NCI-H226 (cell line): ENCODE measurements around the gene TRMU.
A peak's percentile ranks its signal among the peaks of the same experiment; 100 is the strongest.

Experiments used
- DNase-seq: peaks from one replicate; pipeline ENCODE4 v3.0.0-alpha.2; 2015

The TRMU gene

GRCh38 chr22:46371623-46372226 is 36.2 kb downstream of the TRMU start:
- no peak for DNase-seq

DNA sequence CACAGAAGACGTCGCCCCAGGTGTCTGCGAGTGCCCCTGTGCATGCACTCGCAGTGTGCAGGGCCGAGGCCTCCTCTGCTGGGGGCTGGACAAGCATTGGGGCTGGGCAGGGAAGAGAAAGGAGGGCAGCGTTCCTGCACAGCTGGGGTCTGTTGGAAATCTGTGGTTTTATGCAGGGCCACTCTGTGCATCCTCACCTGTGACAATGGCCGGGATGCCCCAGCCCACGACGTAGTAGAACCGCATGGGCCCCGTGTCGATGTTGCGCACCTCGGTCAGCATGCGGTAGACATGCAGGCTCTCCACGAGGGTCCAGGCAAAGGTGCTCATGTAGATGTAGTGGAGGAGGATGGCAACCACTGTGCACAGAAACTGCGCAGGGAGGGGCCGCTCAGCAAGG is 37.2 kb downstream of the TRMU start:
- DNase-seq, result no peak

DNA sequence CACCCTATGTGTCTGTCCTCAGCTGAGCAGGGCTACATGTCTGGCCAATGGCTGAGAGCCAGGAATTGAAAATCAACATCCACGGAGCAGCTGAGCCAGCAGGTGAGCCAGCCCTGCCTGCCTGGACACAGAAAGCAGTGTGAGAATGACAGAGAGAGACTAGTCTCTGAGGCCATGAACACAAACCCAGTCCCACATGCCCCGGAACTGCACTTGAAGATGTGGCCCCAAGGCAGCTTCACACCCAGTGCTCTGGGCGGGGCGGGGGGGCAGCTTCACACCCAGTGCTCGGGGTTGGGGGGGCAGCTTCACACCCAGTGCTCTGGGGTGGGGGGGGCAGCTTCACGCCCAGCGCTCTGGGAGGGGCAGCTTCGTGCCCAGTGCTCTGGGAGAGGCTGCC is 37.6 kb downstream of the TRMU start:
- DNase-seq, result no peak

DNA sequence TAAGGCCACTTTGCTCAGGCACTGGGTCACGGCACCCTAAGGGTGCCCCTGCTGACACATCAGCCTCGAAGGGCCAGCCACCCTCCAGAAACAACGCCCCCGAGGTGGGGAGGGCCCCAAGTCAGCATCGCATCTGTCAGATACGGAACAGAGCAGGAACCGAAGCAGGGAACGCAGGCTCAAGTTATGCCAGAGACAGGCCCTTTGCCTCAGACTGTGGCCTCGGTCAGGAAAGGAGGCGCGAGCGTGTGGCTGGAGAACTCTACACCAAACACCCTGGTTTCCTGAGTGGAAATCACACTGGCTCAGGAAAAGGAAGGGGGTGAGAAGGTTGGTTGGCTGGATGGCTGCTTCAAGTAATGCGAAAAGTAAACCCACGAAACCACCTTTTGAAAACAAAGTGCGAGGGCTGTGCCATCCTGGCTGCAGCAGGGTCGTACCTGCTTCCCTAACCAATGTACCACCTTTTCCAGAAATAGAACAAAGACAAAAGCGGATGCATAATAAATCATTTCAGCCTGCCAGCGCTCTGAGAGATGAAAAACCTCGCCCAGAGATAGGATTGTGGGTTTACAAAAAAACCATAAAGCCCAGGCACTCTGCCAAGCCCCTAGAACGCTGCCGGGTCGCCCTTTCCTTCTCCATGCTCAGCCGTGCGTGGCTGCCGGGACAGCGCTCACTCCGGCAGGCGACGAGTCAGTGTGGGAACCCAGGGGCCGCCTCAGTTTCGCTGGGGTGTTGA is 38.6 kb downstream of the TRMU start:
- no peak for DNase-seq

- no peak for DNase-seq
These were observed 39.4 kb downstream of the TRMU start for GRCh38 chr22:46374663-46375474.

DNA sequence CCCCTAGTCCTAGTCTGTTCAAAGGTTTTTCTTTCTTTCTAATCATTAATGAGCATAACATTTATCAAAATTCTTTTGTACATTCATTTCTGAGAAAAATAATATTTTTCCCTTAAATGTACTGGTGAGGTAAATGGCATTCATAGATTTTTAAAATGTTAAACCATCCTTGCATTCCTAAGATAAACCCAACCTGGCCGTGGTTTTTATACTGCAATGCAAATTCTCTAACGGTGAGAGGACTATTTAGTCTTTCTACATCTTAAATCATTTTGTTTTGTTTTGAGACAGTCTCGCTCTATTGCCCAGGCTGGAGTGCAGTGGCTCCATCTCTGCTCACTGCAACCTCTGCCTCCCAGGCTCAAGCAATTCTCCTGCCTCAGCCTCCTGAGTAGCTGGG is 40.6 kb downstream of the TRMU start:
- no peak for DNase-seq

DNA sequence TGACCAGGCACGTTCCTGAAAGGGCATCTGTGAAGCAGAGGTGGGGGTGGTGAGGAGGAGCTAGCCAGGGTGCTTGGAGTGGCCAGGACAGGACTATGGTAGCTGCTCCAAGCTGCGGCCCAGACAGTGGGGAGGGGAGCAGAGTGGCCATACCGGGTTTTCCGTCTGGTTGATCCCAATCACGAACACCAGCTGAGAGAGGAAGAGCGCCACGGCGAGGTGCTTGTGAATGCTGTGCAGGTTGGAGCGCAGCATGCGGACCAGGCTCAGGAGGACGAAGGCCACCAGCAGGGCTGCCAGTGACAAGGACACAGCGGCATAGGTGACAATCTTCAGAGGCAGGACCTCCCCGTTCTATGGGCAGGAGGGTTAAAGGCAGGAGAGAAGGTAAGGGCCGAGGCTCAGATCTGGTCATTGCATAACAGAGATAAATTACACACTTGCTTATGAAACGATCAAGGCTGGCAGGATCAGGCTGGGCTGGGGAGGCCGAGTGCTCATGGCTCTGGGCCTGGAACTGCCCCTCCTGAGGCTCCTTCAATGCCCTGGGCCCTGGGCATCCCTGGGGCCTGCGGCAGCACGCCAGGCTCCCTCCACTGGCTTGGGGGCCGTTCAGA is 41.5 kb downstream of the TRMU start:
- no peak for DNase-seq

- no peak for DNase-seq
These were observed 42.3 kb downstream of the TRMU start for GRCh38 chr22:46377525-46378425.

GRCh38 chr22:46378426-46379065 is 43.0 kb downstream of the TRMU start:
- DNase-seq, result no peak

GRCh38 chr22:46379066-46379930 is 43.8 kb downstream of the TRMU start:
- no peak for DNase-seq

DNA sequence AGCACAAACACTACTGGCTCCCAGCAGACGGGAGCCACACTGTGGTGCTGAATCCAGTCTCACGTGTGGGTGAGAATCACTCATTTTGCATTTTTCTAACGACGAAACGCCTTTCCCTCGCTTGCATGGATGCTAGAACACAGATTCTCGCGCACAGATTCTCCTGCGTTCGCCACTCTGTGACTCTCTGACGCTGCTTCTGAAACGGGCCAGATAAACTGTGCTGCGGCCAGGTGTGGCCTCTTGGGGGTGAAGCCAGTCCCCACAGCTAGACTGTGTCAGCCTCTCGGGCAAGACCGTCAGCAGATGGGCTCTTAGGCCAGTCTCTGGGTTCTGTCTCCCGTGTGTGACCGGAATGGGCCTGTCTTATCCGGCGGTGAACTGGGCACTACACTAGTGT is 44.6 kb downstream of the TRMU start:
- DNase-seq, result no peak

DNA sequence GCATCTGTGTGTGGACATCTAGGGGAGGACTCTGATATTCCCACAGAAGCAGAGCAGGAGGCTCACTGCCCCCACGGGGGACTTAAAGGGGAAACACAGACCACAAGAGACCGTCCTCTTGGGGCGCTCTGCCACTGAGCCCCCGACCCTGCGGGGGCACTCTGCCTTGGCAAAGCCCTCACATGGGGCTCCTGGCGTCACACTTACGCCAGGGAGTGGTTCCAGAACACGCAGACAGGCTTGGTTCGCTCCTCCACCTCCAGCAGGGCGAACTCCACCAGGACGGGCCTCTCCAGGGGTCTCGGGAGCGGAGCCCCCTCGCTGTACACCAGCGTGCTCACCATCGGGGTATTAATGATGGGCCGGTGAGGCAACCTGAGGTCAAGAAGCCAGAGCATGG is 45.1 kb downstream of the TRMU start:
- DNase-seq, result no peak

GRCh38 chr22:46381142-46381541 is 45.6 kb downstream of the TRMU start:
- peak; percentile 28 for DNase-seq

DNA sequence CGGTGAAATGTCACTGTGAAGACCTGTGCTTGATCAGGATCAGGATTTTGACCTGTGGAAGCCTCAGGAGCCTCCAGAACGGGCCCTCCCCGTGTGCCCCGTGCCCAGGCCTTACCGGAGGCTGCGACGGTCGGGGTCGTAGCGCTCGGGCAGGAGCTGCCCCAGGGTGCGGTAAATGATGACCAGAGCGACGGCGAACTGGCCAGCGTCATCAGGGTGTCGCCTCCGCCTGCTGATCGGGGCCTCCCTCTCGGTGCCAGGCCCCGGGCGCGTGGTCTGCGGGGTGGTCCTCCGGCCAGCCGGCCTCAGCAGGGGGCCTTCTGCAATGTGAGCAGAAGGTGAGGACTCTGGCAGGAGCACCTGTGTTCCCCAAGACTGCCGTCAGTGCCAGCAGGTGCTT is 46.2 kb downstream of the TRMU start:
- DNase-seq, result no peak

GRCh38 chr22:46382524-46382923 is 47.0 kb downstream of the TRMU start:
- no peak for DNase-seq

DNA sequence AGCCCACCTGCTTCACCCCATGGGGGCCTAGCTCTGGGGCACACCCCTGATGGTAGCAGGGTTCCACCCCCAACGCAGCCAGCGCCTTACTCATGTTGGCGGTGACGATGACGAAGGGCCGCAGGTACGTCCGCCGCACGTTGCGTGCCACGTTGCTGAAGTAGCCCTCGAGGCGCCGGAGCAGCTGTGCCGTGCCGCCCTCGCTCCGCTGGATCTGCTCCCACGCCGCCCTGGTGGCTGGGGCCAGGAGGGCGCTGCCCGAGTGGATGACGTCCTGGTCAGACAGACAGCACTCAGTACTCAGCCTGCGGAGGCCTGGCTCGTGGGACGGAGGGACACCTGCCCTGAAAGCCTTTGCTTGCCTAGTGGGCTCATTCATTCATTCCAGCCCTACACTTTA is 50.8 kb downstream of the TRMU start:
- DNase-seq, result no peak

- no peak for DNase-seq
These were observed 52.2 kb downstream of the TRMU start for GRCh38 chr22:46387748-46388147.

DNA sequence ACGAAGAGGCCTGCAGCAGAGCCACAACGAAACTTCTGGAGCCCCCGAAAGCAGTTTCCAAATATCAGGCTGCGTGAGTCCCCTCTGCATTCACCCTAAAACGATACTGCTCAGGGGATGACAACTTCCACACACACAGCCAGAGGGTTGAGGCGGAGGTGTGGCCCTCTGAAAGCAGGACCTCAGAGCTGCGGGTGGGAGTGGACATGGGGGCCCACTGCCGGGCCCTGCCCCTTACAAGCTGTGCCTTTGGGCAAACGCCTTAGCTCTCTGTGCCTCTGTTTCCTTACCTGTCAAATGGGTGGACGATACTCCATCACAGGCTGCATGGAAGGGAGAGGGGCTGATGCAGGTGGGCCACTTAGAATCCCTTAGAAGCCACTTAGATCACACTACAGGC is 53.1 kb downstream of the TRMU start:
- DNase-seq, result no peak

GRCh38 chr22:46389081-46389480 is 53.6 kb downstream of the TRMU start:
- DNase-seq, result no peak

DNA sequence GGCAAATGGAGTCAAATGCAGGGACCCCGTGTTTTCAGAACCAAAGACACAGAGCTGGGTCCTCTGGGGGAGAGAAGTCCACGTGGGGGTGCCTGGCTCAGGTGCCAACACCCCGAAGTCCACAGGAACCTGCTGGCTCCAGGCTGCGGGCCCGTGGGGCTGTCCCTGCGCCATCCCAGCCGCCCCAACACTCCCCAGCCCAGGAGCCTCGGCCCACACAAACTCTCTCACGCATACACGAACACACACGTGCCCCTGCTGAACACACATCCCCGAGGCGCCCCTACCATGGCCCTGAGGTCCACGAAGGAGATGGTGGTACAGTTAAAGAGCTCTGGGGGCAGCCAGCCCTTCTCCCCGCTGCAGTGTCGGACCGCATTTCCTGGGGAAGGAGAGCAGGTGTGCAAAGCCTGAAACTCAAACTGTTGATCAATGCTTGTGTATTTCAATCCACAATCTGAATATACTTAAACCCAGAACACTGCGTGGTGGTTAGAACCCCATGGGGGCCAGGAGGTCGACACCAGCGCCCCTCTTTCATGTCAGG is 54.7 kb downstream of the TRMU start:
- no peak for DNase-seq
